H1 (cell line): ENCODE measurements around the gene PLP2. TPM values are rescaled to one million over a fixed set of nuclear protein-coding genes. Genes with fewer than 3 reads are reported as not detected.

Experiments
- CTCF ChIA-PET: fragments of 300-600 bp; sonication (Branson Sonifier 250); formaldehyde crosslinking; loops from one replicate; lab custom pipeline; 2021; ENCODE audit not compliant: partially characterized antibody; lab: Charles Lee
- POLR2A ChIA-PET: fragments of 300-600 bp; sonication (Branson Sonifier 250); formaldehyde crosslinking; loops from one replicate; lab custom pipeline; 2021; ENCODE audit warnings: inconsistent platforms; ENCODE audit not compliant: partially characterized antibody; lab: Charles Lee
- DNase-seq, 2 experiments: peaks; one replicate each; pipeline versions ENCODE4 v3.0.0 to v3.0.0-alpha.2; 2010 to 2022; ENCODE audit warnings: low spot score in 2 of 2, low read depth in 1 of 2, mixed read lengths in 1 of 2
- FAIRE-seq: peaks from 2 replicates; lab custom pipeline; 2011; peaks lifted over from hg19 to GRCh38; lab: Jason Lieb, UNC
- H2AFZ ChIP-seq: 2 replicates; pipeline ENCODE4 v1.8.1; 2012; ENCODE audit warnings: low read length, inconsistent platforms
- H2AK5ac ChIP-seq: 2 replicates; pipeline ENCODE4 v1.6.1; 2013; ENCODE audit warnings: low read depth, low read length
- H2BK120ac ChIP-seq: replicated peaks from 2 replicates; pipeline ENCODE3; 2013; ENCODE audit warnings: low read depth, low read length, inconsistent platforms
- H2BK12ac ChIP-seq: 2 replicates; pipeline ENCODE4 v1.6.1; 2013; ENCODE audit warnings: low read depth, low read length
- H2BK15ac ChIP-seq: 2 replicates; pipeline ENCODE4 v1.6.1; 2013; ENCODE audit warnings: low read length
- H2BK20ac ChIP-seq: 2 replicates; pipeline ENCODE4 v1.6.1; 2013; ENCODE audit warnings: low read length
- H2BK5ac ChIP-seq: 2 replicates; pipeline ENCODE4 v1.6.1; 2013; ENCODE audit warnings: low read depth, low read length
- H3K14ac ChIP-seq: 2 replicates; pipeline ENCODE4 v1.6.1; 2013; ENCODE audit warnings: inconsistent platforms; ENCODE audit not compliant: insufficient read length
- H3K18ac ChIP-seq: 2 replicates; pipeline ENCODE4 v1.6.1; 2013; ENCODE audit warnings: low read length; ENCODE audit errors: extremely low read depth
- H3K23ac ChIP-seq: 2 replicates; pipeline ENCODE4 v1.6.1; 2013; ENCODE audit warnings: inconsistent platforms; ENCODE audit not compliant: insufficient read length
- H3K23me2 ChIP-seq: 2 replicates; pipeline ENCODE4 v1.6.1; 2013; ENCODE audit warnings: low read depth, low read length
- H3K27ac ChIP-seq: 2 replicates; pipeline ENCODE4 v1.6.1; 2011; ENCODE audit warnings: low read depth, low read length, inconsistent platforms
- H3K27me3 ChIP-seq, 4 experiments: replicated peaks in 1 of 4; 1 replicate in 1 of 4; 2 replicates in 3 of 4; pipeline versions ENCODE4 v1.6.1 to v1.8.1; 2011 to 2013; ENCODE audit warnings: low read length in 3 of 4, mild to moderate bottlenecking in 3 of 4, inconsistent platforms in 2 of 4, mixed read lengths in 2 of 4, moderate library complexity in 1 of 4; ENCODE audit not compliant: control insufficient read depth in 3 of 4, insufficient read depth in 3 of 4; ENCODE audit errors: extremely low read depth in 1 of 4
- H3K36me3 ChIP-seq, 4 experiments: 2 replicates each; pipeline versions ENCODE4 v1.6.1 to v1.8.1; 2011 to 2013; ENCODE audit warnings: mild to moderate bottlenecking in 4 of 4, low read length in 3 of 4, moderate library complexity in 2 of 4, control low read depth in 1 of 4, inconsistent platforms in 1 of 4; ENCODE audit not compliant: insufficient read depth in 4 of 4, control insufficient read depth in 2 of 4
- H3K4ac ChIP-seq: replicated peaks from 2 replicates; pipeline ENCODE3; 2013; ENCODE audit warnings: low read length, low read depth, mixed read lengths, inconsistent platforms; ENCODE audit not compliant: insufficient read length
- H3K4me1 ChIP-seq, 4 experiments: replicated peaks in 1 of 4; 1 replicate in 1 of 4; 2 replicates in 3 of 4; pipeline versions ENCODE4 v1.6.1 to v1.8.1; 2011 to 2013; ENCODE audit warnings: low read length in 3 of 4, inconsistent platforms in 2 of 4, mixed read lengths in 1 of 4; ENCODE audit not compliant: insufficient read depth in 4 of 4, control insufficient read depth in 3 of 4
- H3K4me2 ChIP-seq, 2 experiments: 2 replicates each; pipeline versions ENCODE4 v1.6.1 to v1.8.1; 2011 to 2013; ENCODE audit warnings: low read depth in 2 of 2, low read length in 2 of 2, control low read depth in 1 of 2, inconsistent platforms in 1 of 2, mild to moderate bottlenecking in 1 of 2; ENCODE audit not compliant: insufficient read depth in 1 of 2
- H3K4me3 ChIP-seq, 4 experiments: fragments of 200-600, 300-600 bp in 1 of 4; sonication (generic), shearing (Covaris generic), sonication (Bioruptor Twin) in 1 of 4; 2 replicates each; pipeline versions ENCODE4 v1.5.1 to v1.8.1; 2011 to 2016; ENCODE audit warnings: low read length in 4 of 4, low read depth in 3 of 4, control low read depth in 2 of 4, inconsistent platforms in 2 of 4, mild to moderate bottlenecking in 2 of 4, mixed read lengths in 1 of 4, moderate library complexity in 1 of 4; ENCODE audit not compliant: insufficient read depth in 2 of 4; ENCODE audit errors: extremely low read depth in 1 of 4
- H3K56ac ChIP-seq: replicated peaks from 2 replicates; pipeline ENCODE3; 2013; ENCODE audit warnings: low read depth, mild to moderate bottlenecking, mixed read lengths, low read length, inconsistent platforms; ENCODE audit not compliant: insufficient read length
- H3K79me1 ChIP-seq: 2 replicates; pipeline ENCODE4 v1.6.1; 2013; ENCODE audit warnings: low read depth, low read length, control low read depth
- H3K79me2 ChIP-seq, 2 experiments: 2 replicates each; pipeline versions ENCODE4 v1.6.1 to v1.8.1; 2012 to 2013; ENCODE audit warnings: low read length in 2 of 2, mild to moderate bottlenecking in 2 of 2, inconsistent platforms in 1 of 2; ENCODE audit not compliant: insufficient read depth in 2 of 2, control insufficient read depth in 1 of 2
- H3K9ac ChIP-seq, 4 experiments: replicated peaks in 1 of 4; 1 replicate in 1 of 4; 2 replicates in 3 of 4; pipeline versions ENCODE4 v1.6.1 to v1.8.1; 2011 to 2013; ENCODE audit warnings: low read depth in 3 of 4, low read length in 3 of 4, control low read depth in 2 of 4, mild to moderate bottlenecking in 2 of 4, moderate library complexity in 2 of 4, inconsistent platforms in 1 of 4; ENCODE audit errors: extremely low read depth in 1 of 4
- H3K9me3 ChIP-seq, 2 experiments: 2 replicates each; pipeline versions ENCODE4 v1.6.1 to v1.8.1; 2012 to 2013; ENCODE audit warnings: mild to moderate bottlenecking in 2 of 2, moderate library complexity in 2 of 2, control low read depth in 1 of 2, inconsistent platforms in 1 of 2, low read depth in 1 of 2, low read length in 1 of 2, mixed read lengths in 1 of 2; ENCODE audit not compliant: insufficient read depth in 2 of 2
- H4K20me1 ChIP-seq, 2 experiments: replicated peaks in 1 of 2; 2 replicates each; pipeline versions ENCODE3 to v1.8.1; 2011 to 2013; ENCODE audit warnings: inconsistent platforms in 2 of 2, low read length in 2 of 2, mild to moderate bottlenecking in 1 of 2; ENCODE audit not compliant: insufficient read depth in 2 of 2, control insufficient read depth in 1 of 2
- H4K5ac ChIP-seq: 2 replicates; pipeline ENCODE4 v1.6.1; 2013; ENCODE audit warnings: low read length, low read depth, mixed read lengths, inconsistent platforms; ENCODE audit not compliant: insufficient read length
- H4K8ac ChIP-seq: 2 replicates; pipeline ENCODE4 v1.8.0; 2013; ENCODE audit warnings: mild to moderate bottlenecking, moderate library complexity, low read length, inconsistent platforms; ENCODE audit not compliant: insufficient read depth; ENCODE audit errors: extremely low read depth
- H4K91ac ChIP-seq: replicated peaks from 2 replicates; pipeline ENCODE3; 2013; ENCODE audit warnings: low read length, mixed read lengths, inconsistent platforms; ENCODE audit not compliant: insufficient read length
- GABPA ChIP-seq: IDR thresholded peaks from 2 replicates; pipeline ENCODE4 v1.6.1; 2011; ENCODE audit warnings: mild to moderate bottlenecking, low read length, moderate library complexity, borderline replicate concordance; ENCODE audit not compliant: insufficient read depth
- WGBS, 2 experiments: shearing (Covaris generic) in 1 of 2; methylation state at CpG; one replicate each; pipeline versions ENCODE4 v1.1.6 to v1.1.7; 2013 to 2015; ENCODE audit warnings: low lambda C conversion rate in 2 of 2, mixed read lengths in 2 of 2, inconsistent platforms in 1 of 2, low coverage in 1 of 2, missing lambda C conversion rate in 1 of 2; ENCODE audit not compliant: insufficient replicate concordance in 2 of 2, insufficient coverage in 1 of 2, insufficient read length in 1 of 2; ENCODE audit errors: extremely low coverage in 1 of 2, missing lambda C conversion rate in 1 of 2; 5-methylcytosine and 5-hydroxymethylcytosine counted together
- polyA plus RNA-seq, 7 experiments: library from polyadenylated mRNA; depleted of rRNA in 3 of 7; stranded (reverse) in 5 of 7; unstranded in 2 of 7; fragments of >200 nt in 5 of 7; fragments of 200-250 nt in 2 of 7; gene quantifications; 1 replicate in 5 of 7; 2 replicates in 1 of 7; 4 replicates in 1 of 7; pipeline versions ENCODE4 v1.2.1 to v1.2.3, GENCODE V29; 2011 to 2013; ENCODE audit warnings: missing spikeins in 2 of 7, mixed read lengths in 2 of 7
- total RNA-seq: library from RNA; stranded (reverse); fragmentation: NEBNext Ultra II Directional; extraction: Animal tissue kit (Norgen Biotek cat#: 25700); gene quantifications from 2 replicates; pipeline ENCODE4 v1.2.1, GENCODE V29; 2021

The PLP2 gene
- total and polyA plus RNA-seq, 2 of the 8 experiments (the other 6 are each of a cell fraction or from before 2014, with no cell fraction given): 10.3 to 23.4 TPM

- Histone ChIP-seq H3K27ac (no peak overlapping the region), H3K9ac (no peak overlapping the region), H3K4me2 (no peak overlapping the region), H3K23me2 (no peaks in the 10 kb centered on the region), H4K20me1 (no peaks in the 10 kb centered on the region), H4K5ac (no peak overlapping the region), H4K91ac (no peak overlapping the region), H3K56ac (no peak overlapping the region), H3K4me1 (peaks cover 0 to 11% (median 2%) of the 10 kb centered on the region in 4 experiments; a peak in 2 of 7 replicates), H3K9me3 (no peaks in the 10 kb centered on the region), H2BK120ac (no peak overlapping the region), H3K4ac (no peak overlapping the region), H2BK15ac (no peak overlapping the region), H3K36me3 (no peaks in the 10 kb centered on the region), H3K27me3 (no peaks in the 10 kb centered on the region), H3K4me3 (no peak overlapping the region), H2AFZ (no peak overlapping the region), H2BK5ac (no peak overlapping the region), H3K79me1 (no peaks in the 10 kb centered on the region), H3K79me2 (no peaks in the 10 kb centered on the region), H3K23ac (no peak overlapping the region), H3K18ac (no peak overlapping the region), H4K8ac (no peak overlapping the region), H2BK20ac (no peak overlapping the region), H2AK5ac (no peak overlapping the region), H2BK12ac (no peak overlapping the region), H3K14ac (no peak overlapping the region)
- no peak for FAIRE-seq
- CTCF ChIA-PET: interaction anchor here (4.6 kb wide), 1 partner anchor 16 kb away, joined by 22 read pairs; no protein-coding TSS in a partner anchor
- POLR2A ChIA-PET: interaction anchor here (1.0 kb wide), 1 partner anchor 16 kb away, joined by 3 read pairs; no protein-coding TSS in a partner anchor
- no CpG with 5 or more reads among the region's 5 CpGs for WGBS, 2 experiments
- no peak for DNase-seq
- no peak for TF ChIP-seq GABPA
Observed at GRCh38 chrX:49208399-49208798, 36.7 kb downstream of the PLP2 start.
